KBM-7 (cell line): ENCODE results near the gene CCDC68.
"Not testable (repeated sequence)": the region's sequence is repeated elsewhere in the genome, so short reads cannot be mapped to it uniquely, and the experiment has no call there.

Source experiments
- DNase-seq: peaks from one replicate; pipeline ENCODE4 v3.0.0-alpha.2; 2015
- in situ Hi-C: fragments of 300-500 bp; cut with MboI; formaldehyde crosslinking; loops from 2 replicates; pipeline ENCODE4 v1.14.3; 2020; ENCODE audit warnings: low sequenced_read_pairs, low pct_unique_long_range_greater_than_20kb, mixed read lengths

The CCDC68 gene

GRCh38 chr18:54883816-54884604 lies 75.3 kb downstream of the CCDC68 start:
- in situ Hi-C loops: no loop called here
- no peak for DNase-seq

GRCh38 chr18:54882318-54882717 lies 76.9 kb downstream of the CCDC68 start:
- in situ Hi-C loops: no loop called here
- no peak for DNase-seq

GRCh38 chr18:54881229-54881768 lies 78.0 kb downstream of the CCDC68 start:
- no peak for DNase-seq
- in situ Hi-C loops: no loop called here

GRCh38 chr18:54880395-54881105 lies 78.7 kb downstream of the CCDC68 start:
- in situ Hi-C loops: no loop called here
- DNase-seq: no peak

DNA sequence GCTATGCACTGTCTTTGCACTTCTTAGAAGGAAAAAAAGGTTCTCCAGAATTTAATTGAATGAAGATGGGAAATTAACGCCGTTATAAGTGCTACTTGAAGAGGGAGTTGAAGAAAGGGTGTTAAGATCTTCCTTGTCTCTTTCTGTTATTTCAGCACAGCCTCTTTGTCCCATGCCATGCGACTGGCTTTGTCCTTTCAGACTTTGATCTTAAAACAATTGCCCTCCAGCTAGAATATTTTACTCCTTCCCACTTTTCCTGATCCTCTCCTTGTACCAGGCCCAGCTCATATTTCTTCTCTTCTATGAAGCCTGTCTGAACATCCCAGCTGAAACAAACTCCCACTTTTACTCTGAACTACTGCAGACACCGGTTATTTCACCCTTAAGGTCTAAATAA lies 79.6 kb downstream of the CCDC68 start:
- in situ Hi-C loops: no loop called here
- DNase-seq: no peak

DNA sequence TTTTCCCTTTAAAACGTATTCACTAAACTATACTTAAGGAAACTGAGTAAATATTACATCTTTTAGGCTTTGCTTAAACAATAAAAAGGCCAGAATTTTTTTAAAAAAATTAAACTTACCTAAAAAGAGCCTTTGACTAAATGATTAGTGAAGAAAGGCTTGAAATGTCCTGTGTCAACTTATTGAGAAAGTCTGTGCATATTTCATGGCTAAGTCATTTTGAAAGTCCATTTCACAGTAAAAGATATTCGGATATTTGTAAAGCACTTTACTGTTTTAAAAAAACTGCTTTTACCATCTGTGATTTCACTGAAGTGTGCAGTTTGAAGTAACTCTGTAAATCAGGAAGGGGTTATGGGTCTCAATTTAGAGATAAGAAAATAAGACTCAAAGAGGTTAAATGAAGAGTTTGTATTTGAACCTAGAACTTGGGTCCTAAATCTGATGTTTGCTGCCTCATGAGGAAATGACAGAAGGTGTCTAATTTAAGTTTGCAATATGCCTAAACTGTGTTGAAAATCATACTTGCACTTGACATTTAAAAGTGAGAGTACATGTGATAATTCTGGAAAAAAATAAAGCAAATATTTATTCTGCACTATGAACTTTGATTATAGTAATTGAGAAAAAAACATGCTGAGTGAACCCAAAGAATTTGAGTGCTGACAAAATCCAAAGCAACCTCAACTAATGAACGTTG lies 80.5 kb downstream of the CCDC68 start:
- in situ Hi-C loops: no loop called here
- DNase-seq: no peak

- no peak for DNase-seq
- in situ Hi-C loops: no loop called here
Measured at GRCh38 chr18:54878159-54878622, 81.1 kb downstream of the CCDC68 start.

- in situ Hi-C loops: no loop called here
- no peak for DNase-seq
Measured at GRCh38 chr18:54877076-54877475, 82.2 kb downstream of the CCDC68 start.

DNA sequence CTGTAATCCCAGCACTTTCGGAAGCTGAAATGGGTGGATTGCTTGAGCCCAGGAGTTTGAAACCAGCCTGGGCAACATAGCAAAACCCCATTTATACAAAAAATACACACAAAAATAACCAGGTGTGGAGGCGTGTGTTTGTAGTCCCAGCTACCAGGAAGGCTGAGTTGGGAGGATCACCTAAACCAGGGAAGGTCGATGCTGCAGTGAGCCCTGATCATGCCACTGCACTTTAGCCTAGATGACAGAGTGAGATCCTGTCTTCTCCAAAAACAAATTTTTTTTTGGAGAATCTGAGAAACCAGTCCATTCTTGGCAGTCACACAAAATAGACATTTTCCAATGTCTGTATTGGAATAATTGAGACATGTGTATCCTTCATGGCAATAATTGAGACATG lies 84.2 kb downstream of the CCDC68 start:
- no peak for DNase-seq
- in situ Hi-C loops: no loop called here

- in situ Hi-C loops: no loop called here
- no peak for DNase-seq
Measured at GRCh38 chr18:54873884-54874255, 85.4 kb downstream of the CCDC68 start.

DNA sequence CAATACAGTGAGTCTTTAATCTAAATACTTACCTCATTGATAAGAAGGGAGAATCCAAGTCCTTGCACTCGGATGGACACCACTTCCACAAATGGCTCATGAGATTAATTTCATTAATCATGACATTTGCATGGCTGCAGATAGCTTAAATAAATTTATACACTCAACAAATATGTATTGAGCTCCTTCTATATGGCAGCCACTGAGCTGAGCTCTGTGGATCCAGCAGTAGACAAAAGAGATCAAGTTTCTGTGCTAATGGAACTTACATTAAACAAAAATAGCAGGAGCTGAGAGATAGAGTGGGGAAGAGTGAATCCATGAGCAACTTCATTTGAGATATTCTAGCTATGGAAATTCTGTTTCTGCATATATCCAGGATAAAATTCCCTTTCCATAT lies 86.6 kb downstream of the CCDC68 start:
- no peak for DNase-seq
- in situ Hi-C loops: no loop called here

GRCh38 chr18:54871231-54871630 lies 88.0 kb downstream of the CCDC68 start:
- in situ Hi-C loops: no loop called here
- peak; percentile 11 for DNase-seq

DNA sequence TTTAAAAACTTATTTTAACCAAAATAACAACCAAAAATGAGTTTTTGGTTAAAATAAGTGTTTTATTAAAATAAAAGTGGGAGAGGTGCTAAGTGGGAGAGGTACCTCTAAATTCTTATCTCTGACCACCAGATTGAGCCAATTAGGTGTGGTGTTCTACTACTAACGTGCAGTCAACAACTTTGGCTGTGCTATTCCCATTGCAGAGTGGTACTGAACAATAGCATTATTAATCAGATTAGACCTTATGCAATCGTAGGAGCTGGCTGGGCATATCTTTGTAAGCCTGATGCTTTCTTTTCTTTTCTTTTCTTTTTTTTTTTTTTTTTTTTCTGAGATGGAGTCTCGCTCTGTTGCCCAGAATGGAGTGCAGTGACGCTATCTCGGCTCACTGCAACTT lies 92.1 kb downstream of the CCDC68 start:
- DNase-seq: no peak
- in situ Hi-C loops: no loop called here

DNA sequence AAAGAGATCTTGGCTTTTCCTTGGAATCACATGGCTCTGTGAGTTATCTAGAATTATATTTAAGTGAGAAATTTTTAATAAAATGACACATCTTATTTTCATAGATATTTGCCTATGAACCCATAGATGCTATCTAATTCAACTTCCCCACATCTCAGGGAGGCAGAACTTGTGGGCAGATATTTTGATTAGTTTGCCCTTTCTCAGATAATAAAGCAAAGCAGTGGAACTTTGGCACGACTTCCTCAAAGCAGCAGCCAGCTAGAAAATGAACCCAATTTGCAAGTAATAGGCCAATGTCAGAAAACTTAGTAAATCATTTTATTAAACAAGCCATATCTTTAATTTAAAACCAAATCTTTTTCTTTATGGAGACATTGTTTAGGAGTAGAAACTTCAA lies 98.3 kb downstream of the CCDC68 start:
- in situ Hi-C loops: no loop called here
- DNase-seq: peak; percentile 15

GRCh38 chr18:54859667-54860421 lies 99.4 kb downstream of the CCDC68 start:
- DNase-seq: no peak
- in situ Hi-C loops: no loop called here

DNA sequence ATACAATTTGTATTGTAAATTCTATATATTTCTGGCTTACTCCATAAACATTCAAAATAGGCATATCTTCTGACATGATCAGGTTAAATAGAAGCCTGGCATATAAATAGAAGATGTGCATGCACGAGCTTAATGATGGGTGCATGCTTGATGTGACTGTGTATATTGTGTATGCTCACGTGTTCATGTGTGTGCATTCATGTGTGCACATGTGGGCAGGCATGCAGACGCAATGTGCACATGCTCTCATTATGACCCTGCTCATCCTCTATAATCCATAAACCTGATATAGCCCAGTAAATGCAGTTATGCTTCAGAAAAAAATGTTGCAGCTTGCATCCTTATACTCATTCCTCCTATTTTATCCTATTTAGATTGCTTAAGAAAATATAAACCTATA lies 101.8 kb downstream of the CCDC68 start:
- in situ Hi-C loops: no loop called here
- DNase-seq: no peak

DNA sequence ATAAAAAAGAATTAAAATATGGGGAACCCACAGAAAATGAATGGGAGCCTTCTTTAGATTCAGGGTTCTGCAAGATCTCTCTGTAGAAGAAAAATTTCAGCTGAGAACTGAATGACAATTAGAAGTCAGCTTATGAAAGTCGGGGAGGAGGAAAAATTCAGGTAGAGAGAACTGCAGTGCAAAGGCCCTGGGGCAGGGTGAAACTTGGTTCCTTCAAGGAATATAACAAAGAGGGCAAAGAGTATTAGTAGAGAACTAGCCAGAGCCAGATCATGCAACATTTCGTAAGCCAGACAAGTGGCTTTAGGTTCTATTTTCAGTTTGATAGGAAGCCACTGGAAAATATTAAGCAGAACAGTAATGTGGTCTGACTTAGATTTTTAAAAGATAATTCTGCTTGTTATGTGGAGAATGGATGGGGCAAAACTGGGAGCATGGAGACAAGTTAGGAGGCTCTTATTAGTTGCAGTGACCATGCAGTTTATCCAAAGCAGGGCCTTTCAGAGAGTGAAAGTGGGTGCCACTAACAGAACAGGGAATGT lies 103.1 kb downstream of the CCDC68 start:
- in situ Hi-C loops: no loop called here
- no peak for DNase-seq

DNA sequence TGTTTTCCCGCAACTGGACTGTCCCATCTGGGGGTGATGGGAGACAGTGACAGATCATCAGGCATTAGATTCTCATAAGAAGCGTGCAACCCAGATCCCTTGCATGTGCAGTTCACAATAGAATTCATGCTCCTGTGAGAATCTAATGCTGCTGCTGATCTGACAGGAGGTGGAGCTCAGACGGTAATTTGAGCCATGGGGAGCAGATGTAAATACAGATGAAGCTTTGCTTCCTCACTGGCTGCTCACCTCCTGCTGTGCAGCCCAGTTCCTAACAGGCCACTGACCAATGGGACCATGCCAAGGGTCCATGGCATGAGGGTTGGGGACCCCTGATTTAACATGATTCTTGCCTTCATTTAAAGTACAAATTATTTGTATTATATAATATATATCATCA lies 104.2 kb downstream of the CCDC68 start:
- DNase-seq, in situ Hi-C loops: not testable (repeated sequence)
